ENCODE results near the gene PCDH1. TPM values are rescaled to one million over a fixed set of nuclear protein-coding genes. Genes with fewer than 3 reads are reported as not detected.

The PCDH1 gene
- total RNA-seq, 2 experiments from 2014 or later: not detected

- H3K27ac Mint-ChIP-seq: no peak overlapping the region
- no peak for DNase-seq
- H3K9me3 Mint-ChIP-seq: no peaks in the 10 kb centered on the region
- peaks cover 6% of the 10 kb centered on the region for H3K4me1 Mint-ChIP-seq
- no peaks in the 10 kb centered on the region for H3K36me3 Mint-ChIP-seq
- peaks cover 70% of the 10 kb centered on the region for H3K27me3 Mint-ChIP-seq
- ATAC-seq (ENCODE audit: low read depth): no peak
- POLR2A ChIA-PET: interaction anchor here (0.9 kb wide), 1 partner anchor 17 kb away, joined by 3 read pairs; no protein-coding TSS in a partner anchor
- H3K4me3 Mint-ChIP-seq: no peak overlapping the region
These were observed 70.5 kb downstream of the PCDH1 start for GRCh38 chr5:141807732-141808131.

DNA sequence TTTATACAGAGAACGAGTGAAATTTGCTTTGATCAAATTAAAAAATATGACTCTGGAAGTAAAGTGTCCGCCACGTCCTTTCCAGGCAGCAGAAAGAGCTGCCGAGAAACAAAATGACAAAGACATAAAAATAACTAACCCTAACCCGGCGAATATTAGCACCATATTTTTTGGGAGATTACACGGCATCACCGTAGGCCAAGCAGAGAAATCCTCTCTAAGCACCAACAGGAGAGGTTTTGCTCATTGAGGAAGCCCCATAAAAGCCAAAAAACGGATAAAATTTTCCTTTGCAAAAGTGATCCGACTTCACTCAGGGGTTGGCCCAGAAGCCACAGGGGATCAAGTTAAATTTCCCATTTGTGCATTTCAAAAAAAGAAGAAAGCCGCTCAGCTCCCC is 70.9 kb downstream of the PCDH1 start:
- POLR2A ChIA-PET: interaction anchor here (0.9 kb wide), 1 partner anchor 17 kb away, joined by 3 read pairs; no protein-coding TSS in a partner anchor
- no peak overlapping the region for H3K27ac Mint-ChIP-seq
- peaks cover 68% of the 10 kb centered on the region for H3K27me3 Mint-ChIP-seq
- H3K9me3 Mint-ChIP-seq: no peaks in the 10 kb centered on the region
- no peak for DNase-seq
- H3K36me3 Mint-ChIP-seq: no peaks in the 10 kb centered on the region
- H3K4me3 Mint-ChIP-seq: no peak overlapping the region
- no peak for ATAC-seq (ENCODE audit: low read depth)
- H3K4me1 Mint-ChIP-seq: peaks cover 6% of the 10 kb centered on the region

- no peaks in the 10 kb centered on the region for H3K36me3 Mint-ChIP-seq
- POLR2A ChIA-PET: no interaction called here
- ATAC-seq (ENCODE audit: low read depth) (no peak), DNase-seq (no peak)
- no peaks in the 10 kb centered on the region for H3K9me3 Mint-ChIP-seq
- no peak overlapping the region for H3K4me3 Mint-ChIP-seq
- H3K4me1 Mint-ChIP-seq: peaks cover 6% of the 10 kb centered on the region
- peaks cover 70% of the 10 kb centered on the region for H3K27me3 Mint-ChIP-seq
- H3K27ac Mint-ChIP-seq: no peak overlapping the region
These were observed 71.6 kb downstream of the PCDH1 start for GRCh38 chr5:141806626-141807025.

DNA sequence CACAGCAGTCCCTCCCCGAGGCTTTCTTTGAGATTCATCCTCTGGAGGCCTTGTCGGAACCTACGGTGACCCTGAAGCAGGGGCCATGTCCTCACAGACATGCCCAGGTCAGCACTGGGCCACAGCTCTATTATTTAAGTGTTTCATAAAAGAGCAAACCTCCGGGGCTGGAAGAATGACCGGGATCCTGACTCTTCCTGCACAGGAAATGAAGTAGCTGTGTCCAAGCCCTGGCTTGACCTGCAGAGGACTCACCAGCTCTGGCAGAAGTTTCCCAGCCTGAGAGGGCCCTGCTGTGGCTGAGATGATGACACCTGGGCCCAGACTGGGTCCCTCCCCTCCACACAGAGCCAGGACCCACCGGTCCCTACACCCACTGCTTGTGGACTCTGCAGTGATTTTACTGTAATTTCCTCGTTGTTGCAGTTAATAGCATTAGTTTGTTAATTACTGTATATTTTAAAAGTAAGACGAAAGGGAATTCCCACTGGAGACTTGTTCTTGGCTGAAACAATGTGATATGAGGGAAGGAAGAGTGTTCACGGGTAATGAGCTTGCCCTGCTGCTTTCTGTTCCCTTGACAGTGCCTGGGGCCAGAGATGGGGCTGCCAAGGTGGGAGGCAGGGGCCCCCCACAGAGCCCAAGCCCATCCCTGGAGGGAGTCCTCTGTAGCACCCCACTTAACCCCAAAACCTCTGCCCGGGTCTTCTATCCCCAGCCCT is 72.2 kb downstream of the PCDH1 start:
- Mint-ChIP-seq H3K9me3 (no peaks in the 10 kb centered on the region), H3K27me3 (peaks cover 67% of the 10 kb centered on the region), H3K27ac (no peak overlapping the region), H3K4me3 (no peak overlapping the region), H3K4me1 (peaks cover 6% of the 10 kb centered on the region), H3K36me3 (no peaks in the 10 kb centered on the region)
- DNase-seq (no peak), ATAC-seq (ENCODE audit: low read depth) (no peak)
- POLR2A ChIA-PET: no interaction called here

- no peak for DNase-seq
- Mint-ChIP-seq H3K27me3 (peaks cover 58% of the 10 kb centered on the region), H3K9me3 (no peaks in the 10 kb centered on the region), H3K4me3 (no peak overlapping the region), H3K4me1 (peaks cover 6% of the 10 kb centered on the region), H3K27ac (no peak overlapping the region), H3K36me3 (no peaks in the 10 kb centered on the region)
- POLR2A ChIA-PET: no interaction called here
- ATAC-seq (ENCODE audit: low read depth): no peak
These were observed 73.7 kb downstream of the PCDH1 start for GRCh38 chr5:141804475-141804874.

Other genes starting within 250 kb of the PCDH1 start
- gene HDAC3, start 241.6 kb downstream of the PCDH1 start, total RNA-seq: 10 to 100 TPM; 85.8 to 89.6 TPM
- 10 to 100 TPM; 31.4 to 31.6 TPM for gene RELL2, start 241.4 kb downstream of the PCDH1 start, total RNA-seq
- 10 to 100 TPM; 98.3 to 99.1 TPM for gene FCHSD1, start 227.0 kb downstream of the PCDH1 start, total RNA-seq
- 10 to 100 TPM; 17.0 to 17.9 TPM for gene ARAP3, start 196.2 kb downstream of the PCDH1 start, total RNA-seq
- gene DELE1, start 45.5 kb upstream of the PCDH1 start, total RNA-seq: 10 to 100 TPM; 71.2 to 73.1 TPM
- under 1 TPM; 0.09 to 0.14 TPM for gene PCDH12, start 79.8 kb upstream of the PCDH1 start, total RNA-seq
- gene RNF14, start 90.7 kb upstream of the PCDH1 start, total RNA-seq: 10 to 100 TPM; 29.0 to 33.9 TPM
- 10 to 100 TPM; 38.2 to 40.5 TPM for gene GNPDA1, start 134.6 kb upstream of the PCDH1 start, total RNA-seq
- gene NDFIP1, start 230.4 kb upstream of the PCDH1 start, total RNA-seq: 10 to 100 TPM; 59.2 to 62.3 TPM

Data from activated naive CD8-positive, alpha-beta T cell treated with anti-CD3 and anti-CD28 coated beads, Interleukin-2, amount 10 ng/mL, durations not matched to agents 7 days and 5 days (primary cell).